Omental fat pad (tissue), 4 donors: Measurements from ENCODE around the gene CD34. TPM values are rescaled to one million over a fixed set of nuclear protein-coding genes. Genes with fewer than 3 reads are reported as not detected.

ENCODE experiments used
- ATAC-seq: fragments of 150-250 bp; one replicate; pipeline ENCODE4 v1.9.1; 2016; ENCODE audit warnings: mild to moderate bottlenecking, moderate library complexity; ENCODE audit not compliant: low FRiP score
- DNase-seq: peaks from one replicate; pipeline ENCODE4 v3.0.0-alpha.2; 2019; ENCODE audit warnings: low spot score
- total RNA-seq, 4 donors: library from RNA; depleted of rRNA; stranded (reverse); fragments of >200 nt; gene quantifications; one replicate each; pipeline ENCODE4 v1.1.0, GENCODE V29; 2016
- TF ChIP-seq, protein P1 (sequence below), 3 donors: fragments of 450-650 bp; IDR thresholded peaks; one replicate each; pipeline ENCODE4 v1.5.1; 2016 to 2017; ENCODE audit warnings: antibody characterized with exemption in 3 of 3, mild to moderate bottlenecking in 3 of 3, moderate library complexity in 2 of 3

CD34 gene
- total RNA-seq, 4 donors from 2014 or later, result 52.6 to 123 (median 76.9) TPM

GRCh38 chr1:207863893-207864535 is 46.9 kb downstream of the CD34 start:
- ATAC-seq (no peak), DNase-seq (no peak)

DNA sequence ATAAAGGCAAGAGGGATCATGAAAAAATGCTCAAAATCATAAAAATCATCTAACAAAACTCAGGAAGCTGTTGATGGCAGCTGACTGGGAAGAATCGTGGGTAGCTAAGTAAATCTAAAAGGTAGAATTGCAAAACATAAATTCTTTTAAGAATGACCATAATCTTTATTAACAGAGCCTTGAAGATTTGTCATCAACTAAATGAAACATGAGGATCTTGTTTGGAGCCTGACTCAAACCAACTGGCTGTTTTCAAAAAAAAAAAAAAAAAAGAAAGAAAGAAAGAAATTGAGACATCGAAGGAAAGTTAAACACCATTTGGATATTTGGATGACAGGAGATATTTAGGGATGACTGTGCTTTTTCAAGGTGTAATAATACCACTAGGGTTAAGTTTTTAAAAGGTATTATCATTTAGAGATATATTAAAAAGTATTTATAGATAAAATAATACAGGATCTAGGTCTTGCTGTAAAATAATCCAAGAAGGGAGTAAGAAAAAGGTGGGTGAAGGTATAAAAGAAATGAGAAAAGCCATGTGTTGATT is 48.6 kb downstream of the CD34 start:
- TF ChIP-seq, protein P1, sequence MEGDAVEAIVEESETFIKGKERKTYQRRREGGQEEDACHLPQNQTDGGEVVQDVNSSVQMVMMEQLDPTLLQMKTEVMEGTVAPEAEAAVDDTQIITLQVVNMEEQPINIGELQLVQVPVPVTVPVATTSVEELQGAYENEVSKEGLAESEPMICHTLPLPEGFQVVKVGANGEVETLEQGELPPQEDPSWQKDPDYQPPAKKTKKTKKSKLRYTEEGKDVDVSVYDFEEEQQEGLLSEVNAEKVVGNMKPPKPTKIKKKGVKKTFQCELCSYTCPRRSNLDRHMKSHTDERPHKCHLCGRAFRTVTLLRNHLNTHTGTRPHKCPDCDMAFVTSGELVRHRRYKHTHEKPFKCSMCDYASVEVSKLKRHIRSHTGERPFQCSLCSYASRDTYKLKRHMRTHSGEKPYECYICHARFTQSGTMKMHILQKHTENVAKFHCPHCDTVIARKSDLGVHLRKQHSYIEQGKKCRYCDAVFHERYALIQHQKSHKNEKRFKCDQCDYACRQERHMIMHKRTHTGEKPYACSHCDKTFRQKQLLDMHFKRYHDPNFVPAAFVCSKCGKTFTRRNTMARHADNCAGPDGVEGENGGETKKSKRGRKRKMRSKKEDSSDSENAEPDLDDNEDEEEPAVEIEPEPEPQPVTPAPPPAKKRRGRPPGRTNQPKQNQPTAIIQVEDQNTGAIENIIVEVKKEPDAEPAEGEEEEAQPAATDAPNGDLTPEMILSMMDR (IDR thresholded peaks at IDR 0.05), result no peak
- DNase-seq (no peak), ATAC-seq (no peak)

More at GRCh38 chr1:207863893-207864535, 46.9 kb downstream of the CD34 start:
- TF ChIP-seq, protein P1 (IDR thresholded peaks at IDR 0.05), result no peak

DNA sequence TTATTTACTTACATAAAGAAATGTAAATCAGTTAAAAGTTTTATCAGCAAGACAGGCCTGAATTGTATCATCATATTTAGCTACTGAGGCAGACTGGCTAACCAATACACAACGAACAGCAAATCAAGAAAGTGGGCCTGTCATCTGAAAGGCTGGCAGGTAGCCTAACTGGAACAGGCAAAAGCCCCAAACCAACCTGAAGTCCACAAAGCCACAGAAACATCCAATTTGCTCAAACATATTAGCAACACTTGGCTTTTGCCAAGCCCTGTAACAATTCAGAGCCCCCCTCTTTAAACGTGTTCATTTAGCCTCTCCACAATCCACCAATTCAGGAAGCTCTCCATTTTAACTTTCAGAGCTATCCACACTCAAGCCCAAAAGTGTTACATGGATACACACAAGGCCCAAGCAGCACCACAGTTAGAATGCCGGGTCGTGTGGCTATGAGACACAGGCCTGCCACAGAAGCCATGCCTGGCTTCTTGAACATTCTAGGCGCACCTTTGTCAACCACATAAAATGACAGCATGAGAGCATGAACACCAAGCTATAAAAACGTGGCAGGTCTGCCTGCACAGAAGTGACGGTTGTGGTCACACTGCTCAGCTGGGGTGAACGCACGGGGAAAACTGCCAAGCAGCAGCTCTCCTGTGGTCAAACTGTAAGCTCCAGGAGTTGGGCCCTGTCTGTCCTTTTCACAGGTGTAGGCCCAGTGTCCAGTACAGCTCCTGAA is 49.3 kb downstream of the CD34 start:
- TF ChIP-seq, protein P1 (IDR thresholded peaks at IDR 0.05), result no peak
- DNase-seq (no peak), ATAC-seq (no peak)

DNA sequence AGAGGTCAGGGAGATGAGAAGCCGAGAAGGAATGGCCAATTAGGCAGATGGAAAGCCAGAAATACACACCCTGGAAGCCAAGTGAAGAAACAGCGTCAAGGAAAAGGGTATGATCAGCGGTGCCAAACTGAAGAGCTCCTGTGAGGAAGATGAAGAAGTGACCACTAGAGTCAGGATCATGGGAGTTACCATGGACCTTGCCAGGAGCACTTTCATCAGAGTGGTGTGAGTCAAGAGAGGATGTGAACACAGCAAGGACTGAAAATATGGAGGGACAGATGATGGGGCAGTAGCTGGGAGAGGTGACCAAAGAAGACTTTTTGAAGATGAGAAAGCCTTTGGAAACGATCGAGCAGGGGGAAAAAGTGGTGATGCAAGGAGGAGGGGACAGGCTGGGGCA is 50.4 kb downstream of the CD34 start:
- TF ChIP-seq, protein P1 (IDR thresholded peaks at IDR 0.05), result no peak
- DNase-seq (no peak), ATAC-seq (no peak)

DNA sequence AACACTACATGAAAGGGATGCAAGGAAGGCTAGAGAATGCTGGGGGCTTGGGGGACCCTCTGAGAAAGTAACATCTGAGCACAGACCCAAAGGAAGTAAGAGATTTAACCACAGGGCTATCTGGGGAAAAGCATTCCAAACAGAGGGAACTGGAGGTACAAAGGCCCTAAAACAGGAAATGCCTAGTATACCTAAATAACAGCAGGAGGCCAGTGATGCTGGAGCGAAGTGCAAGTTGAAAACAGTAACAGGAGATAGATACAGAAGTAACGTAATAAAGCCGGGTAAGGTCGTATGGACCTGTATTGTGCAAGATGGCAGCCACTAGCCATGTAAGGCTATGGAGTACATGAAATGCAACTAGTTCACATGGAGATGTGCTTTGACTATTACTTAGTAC is 52.1 kb downstream of the CD34 start:
- ATAC-seq, result no peak
- DNase-seq, result no peak
- TF ChIP-seq, protein P1 (IDR thresholded peaks at IDR 0.05), result no peak

DNA sequence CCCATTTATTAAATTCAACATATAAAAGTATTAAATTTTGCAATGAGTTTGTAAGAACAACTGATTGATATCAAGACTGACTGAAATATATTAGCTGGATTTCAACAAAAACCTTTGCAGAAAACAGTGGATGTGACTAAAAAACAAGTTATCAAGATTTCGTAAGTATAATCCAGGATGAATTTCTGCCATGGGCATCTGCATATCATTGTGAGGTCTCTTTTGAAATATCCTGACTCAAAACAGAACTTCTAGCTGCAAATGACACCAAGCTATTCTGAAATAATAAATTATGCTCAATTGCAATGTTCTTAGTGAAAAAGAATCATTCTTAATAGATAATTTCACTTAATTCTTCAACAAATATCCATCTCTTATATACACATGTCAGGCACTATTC is 52.6 kb downstream of the CD34 start:
- TF ChIP-seq, protein P1 (IDR thresholded peaks at IDR 0.05), result no peak
- DNase-seq, result no peak
- peak; percentile 34 for ATAC-seq
